Fibroblast of pulmonary artery (primary cell): ENCODE measurements around the gene PTPRQ.
A peak's percentile ranks its signal among the peaks of the same experiment; 100 is the strongest.

Experiments
- DNase-seq: peaks from one replicate; pipeline ENCODE4 v3.0.0-alpha.2; 2010; ENCODE audit warnings: low read depth
- H3K4me3 ChIP-seq: replicated peaks from 2 replicates; pipeline ENCODE4 v1.5.1; 2011; ENCODE audit warnings: low read depth, mild to moderate bottlenecking, control low read depth, low read length, moderate library complexity
- TF ChIP-seq, protein P1 (sequence below): IDR thresholded peaks from 2 replicates; pipeline ENCODE4 v1.5.1; 2011; ENCODE audit warnings: mild to moderate bottlenecking, control low read depth, low read length, inconsistent platforms; ENCODE audit errors: missing control alignments

PTPRQ gene

DNA sequence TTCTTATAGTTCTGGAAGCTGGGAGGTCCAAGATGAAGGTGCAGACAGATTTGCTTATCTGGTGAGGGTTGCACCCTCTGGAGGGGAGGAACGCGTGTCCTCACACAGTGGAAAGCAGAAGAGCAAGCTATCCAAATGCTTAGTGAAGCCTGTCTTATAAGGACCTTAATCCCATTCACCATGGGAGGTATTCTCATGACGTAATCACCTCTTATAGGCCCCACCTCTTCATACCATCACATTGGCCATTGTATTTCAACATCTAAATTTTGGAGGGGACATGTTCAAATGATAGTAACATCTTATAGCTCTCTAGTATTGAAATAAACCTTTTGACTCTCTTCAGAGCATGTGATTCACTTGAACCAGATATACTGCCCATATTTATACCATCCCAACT is 158.4 kb downstream of the PTPRQ start:
- DNase-seq: no peak
- H3K4me3 ChIP-seq: no peak overlapping the region
- TF ChIP-seq, protein P1, sequence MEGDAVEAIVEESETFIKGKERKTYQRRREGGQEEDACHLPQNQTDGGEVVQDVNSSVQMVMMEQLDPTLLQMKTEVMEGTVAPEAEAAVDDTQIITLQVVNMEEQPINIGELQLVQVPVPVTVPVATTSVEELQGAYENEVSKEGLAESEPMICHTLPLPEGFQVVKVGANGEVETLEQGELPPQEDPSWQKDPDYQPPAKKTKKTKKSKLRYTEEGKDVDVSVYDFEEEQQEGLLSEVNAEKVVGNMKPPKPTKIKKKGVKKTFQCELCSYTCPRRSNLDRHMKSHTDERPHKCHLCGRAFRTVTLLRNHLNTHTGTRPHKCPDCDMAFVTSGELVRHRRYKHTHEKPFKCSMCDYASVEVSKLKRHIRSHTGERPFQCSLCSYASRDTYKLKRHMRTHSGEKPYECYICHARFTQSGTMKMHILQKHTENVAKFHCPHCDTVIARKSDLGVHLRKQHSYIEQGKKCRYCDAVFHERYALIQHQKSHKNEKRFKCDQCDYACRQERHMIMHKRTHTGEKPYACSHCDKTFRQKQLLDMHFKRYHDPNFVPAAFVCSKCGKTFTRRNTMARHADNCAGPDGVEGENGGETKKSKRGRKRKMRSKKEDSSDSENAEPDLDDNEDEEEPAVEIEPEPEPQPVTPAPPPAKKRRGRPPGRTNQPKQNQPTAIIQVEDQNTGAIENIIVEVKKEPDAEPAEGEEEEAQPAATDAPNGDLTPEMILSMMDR: no peak

DNA sequence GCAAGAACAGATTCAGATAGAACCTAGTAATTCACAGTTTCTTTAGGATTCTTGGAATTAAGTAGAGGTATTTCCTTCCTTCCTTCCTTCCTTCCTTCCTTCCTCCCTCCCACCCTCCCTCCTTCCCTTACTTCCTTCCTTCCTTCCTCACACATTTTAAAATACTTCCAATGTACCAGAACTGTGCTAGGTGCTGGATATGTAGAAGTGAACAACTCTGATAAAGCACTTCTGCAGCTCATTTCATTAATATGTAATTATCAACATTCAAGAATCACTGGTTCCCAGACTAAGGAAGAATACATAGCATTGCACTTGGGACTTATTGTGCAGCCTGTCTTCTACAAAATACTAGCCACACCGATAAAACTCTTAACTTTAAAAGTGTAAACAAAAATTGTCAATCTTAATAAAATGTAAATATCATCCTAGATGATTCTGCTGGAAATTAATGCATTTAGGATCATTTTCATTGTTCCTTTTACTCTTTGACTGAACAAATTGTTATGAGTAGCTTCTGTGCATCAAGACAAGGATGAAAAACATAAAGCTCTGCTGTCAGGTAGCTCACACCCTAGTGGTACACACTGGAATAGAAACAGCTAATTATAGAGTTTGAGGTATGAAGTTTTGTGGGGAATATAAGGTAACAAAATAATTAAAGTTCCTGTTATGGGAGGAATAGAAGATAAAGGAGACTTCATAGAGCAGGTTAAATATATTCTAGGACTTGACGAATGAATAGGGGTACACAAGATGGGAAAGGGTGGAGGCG is 163.5 kb downstream of the PTPRQ start:
- no peak for DNase-seq
- TF ChIP-seq, protein P1: peak; percentile 18
- H3K4me3 ChIP-seq: no peak overlapping the region

DNA sequence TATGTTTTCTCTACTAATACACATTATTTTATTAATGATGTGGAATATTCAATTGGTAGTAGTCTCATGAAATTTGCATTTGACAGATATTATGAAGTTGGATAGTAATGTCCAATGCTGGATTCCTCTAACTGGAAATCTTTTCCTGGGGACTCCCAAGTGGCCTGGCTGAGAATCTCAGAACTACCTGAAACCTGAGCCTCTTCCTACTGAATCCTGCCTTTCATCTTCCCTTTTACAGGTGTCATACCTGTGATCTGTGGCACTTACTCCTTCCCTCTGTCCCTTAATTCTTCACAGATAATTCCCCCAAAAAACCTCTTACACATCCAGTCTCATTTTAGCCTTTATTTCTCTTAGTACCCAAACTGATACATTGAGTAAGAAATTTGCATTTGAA is 173.7 kb downstream of the PTPRQ start:
- DNase-seq: no peak
- H3K4me3 ChIP-seq: no peak overlapping the region
- TF ChIP-seq, protein P1: no peak

DNA sequence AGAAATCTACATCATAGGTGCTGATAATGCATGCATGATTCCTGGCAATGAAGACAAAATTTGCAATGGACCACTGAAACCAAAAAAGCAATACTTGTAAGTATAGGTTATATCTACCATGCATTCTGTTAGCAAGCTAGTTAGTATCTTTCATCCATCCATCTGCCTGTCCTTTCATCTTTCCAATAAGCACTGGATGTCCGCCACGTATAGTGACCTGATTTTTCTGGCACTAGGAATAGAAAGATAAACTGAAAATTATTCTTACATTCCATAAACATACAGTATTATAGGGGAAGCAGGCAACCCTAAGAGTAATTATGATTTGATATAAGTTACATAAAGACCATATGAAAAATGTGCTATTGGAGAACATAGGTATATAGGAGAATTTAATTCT is 176.2 kb downstream of the PTPRQ start:
- no peak overlapping the region for H3K4me3 ChIP-seq
- DNase-seq: no peak
- TF ChIP-seq, protein P1: no peak

DNA sequence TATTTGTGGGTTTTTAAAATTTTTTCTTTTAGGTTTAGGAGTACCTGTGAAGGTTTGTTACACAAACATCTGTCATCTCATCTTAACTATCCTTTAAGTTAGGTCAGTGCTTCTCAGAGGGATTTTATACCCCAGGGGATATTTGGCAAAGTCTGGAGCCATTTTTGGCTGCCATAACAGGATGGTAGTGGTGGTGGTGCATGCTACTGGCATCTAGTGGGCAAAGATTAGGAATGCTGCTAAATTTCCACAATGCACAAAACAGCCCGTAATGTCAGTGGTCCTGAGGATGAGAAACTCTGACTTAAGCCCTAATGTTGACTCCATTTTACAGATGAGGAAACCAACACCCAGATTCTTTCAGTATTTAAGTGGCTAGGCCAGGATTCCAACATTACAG is 178.2 kb downstream of the PTPRQ start:
- TF ChIP-seq, protein P1: peak; percentile 28
- H3K4me3 ChIP-seq: no peak overlapping the region
- peak; percentile 18 for DNase-seq

DNA sequence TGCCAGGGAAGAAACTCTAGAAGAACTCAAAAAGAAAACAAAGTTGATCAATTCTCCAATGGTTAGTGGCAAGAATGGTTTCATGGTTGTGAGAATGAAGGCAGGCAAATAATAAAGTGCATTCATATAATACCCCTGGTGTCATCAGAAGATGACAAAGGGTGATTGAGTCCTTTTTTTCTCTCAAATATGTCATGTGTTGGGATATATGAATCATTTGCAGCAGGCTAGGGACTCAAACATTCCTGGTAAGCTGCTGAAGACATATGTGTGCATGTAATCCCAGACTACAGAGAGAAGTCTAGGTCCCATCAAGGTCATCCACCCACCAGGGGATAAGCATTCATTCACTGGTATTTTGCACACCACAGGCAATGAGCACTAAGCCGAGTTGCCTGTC is 181.0 kb downstream of the PTPRQ start:
- DNase-seq: no peak
- TF ChIP-seq, protein P1: no peak
- no peak overlapping the region for H3K4me3 ChIP-seq

DNA sequence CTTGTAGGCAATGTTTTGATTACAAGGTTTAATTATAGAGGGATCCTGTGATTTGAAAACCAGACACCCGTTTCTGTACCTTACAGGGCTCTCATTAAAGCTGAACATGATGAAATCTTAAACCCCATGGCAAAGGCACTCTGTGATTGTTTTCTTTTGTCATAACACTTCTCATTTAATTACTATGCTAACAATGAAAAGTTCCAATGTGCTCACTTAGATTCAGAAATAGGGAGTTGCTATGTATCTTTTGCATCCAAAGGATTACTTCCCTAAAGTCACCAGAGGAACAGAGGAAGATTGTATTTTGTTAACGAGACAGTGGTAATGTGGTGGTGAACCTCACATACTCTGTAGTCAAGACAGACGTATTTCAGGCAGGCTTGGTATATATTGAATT is 181.9 kb downstream of the PTPRQ start:
- TF ChIP-seq, protein P1: no peak
- H3K4me3 ChIP-seq: no peak overlapping the region
- DNase-seq: no peak
